ENCODE measurements around the gene AGMAT.

DNA sequence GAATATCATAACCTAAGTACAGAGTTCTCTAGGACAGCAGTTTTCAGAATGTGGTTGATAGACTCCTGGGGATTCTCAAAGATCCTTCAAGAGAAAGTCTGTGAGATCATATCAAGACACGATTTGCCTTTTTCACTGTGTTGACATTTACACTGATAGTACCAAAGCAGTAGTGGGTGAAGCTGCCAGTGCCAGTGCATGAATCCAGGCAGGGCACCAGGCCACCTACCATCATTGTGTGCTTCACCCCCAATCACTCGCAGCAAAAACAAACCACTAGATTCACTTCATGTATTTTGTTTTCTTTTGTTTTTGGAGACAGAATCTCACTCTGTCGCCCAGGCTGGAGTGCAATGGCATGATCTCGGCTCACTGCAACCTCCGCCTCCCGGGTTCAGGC, 34.3 kb downstream of the AGMAT start:
- TF ChIP-seq, protein P1, sequence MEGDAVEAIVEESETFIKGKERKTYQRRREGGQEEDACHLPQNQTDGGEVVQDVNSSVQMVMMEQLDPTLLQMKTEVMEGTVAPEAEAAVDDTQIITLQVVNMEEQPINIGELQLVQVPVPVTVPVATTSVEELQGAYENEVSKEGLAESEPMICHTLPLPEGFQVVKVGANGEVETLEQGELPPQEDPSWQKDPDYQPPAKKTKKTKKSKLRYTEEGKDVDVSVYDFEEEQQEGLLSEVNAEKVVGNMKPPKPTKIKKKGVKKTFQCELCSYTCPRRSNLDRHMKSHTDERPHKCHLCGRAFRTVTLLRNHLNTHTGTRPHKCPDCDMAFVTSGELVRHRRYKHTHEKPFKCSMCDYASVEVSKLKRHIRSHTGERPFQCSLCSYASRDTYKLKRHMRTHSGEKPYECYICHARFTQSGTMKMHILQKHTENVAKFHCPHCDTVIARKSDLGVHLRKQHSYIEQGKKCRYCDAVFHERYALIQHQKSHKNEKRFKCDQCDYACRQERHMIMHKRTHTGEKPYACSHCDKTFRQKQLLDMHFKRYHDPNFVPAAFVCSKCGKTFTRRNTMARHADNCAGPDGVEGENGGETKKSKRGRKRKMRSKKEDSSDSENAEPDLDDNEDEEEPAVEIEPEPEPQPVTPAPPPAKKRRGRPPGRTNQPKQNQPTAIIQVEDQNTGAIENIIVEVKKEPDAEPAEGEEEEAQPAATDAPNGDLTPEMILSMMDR (IDR thresholded peaks at IDR 0.05; ENCODE audit: low read depth, low read length): no peak
- no peak for TF ChIP-seq POLR2A (IDR thresholded peaks at IDR 0.05; ENCODE audit: extremely low read depth, insufficient read length)

Measured in NB4 (cell line).